B cell (primary cell): Measurements from ENCODE around the gene TATDN3. TPM values are rescaled to one million over a fixed set of nuclear protein-coding genes. Genes with fewer than 3 reads are reported as not detected.

Experiments
- ATAC-seq: fragments of 200-7000 bp; cut with Tn5 transposase; one replicate; pipeline ENCODE4 v1.10.0; 2021; ENCODE audit warnings: low read depth, mild to moderate bottlenecking, moderate number of reproducible peaks, moderate library complexity
- CTCF ChIA-PET: fragments of 350-600 bp; sonication (Branson Sonifier 250); formaldehyde crosslinking; loops from one replicate; lab custom pipeline; 2021; ENCODE audit warnings: antibody characterized with exemption, inconsistent platforms; lab: Charles Lee
- POLR2A ChIA-PET: fragments of 350-600 bp; sonication (Branson Sonifier 250); formaldehyde crosslinking; loops from one replicate; lab custom pipeline; 2021; ENCODE audit warnings: antibody characterized with exemption; lab: Charles Lee
- DNase-seq: peaks from one replicate; pipeline ENCODE4 v3.0.0; 2013
- H2AFZ ChIP-seq: 2 replicates; pipeline ENCODE4 v1.6.1; 2012; ENCODE audit warnings: mild to moderate bottlenecking, low read depth, low read length; ENCODE audit not compliant: insufficient read depth, poor library complexity, severe bottlenecking
- H3K27ac ChIP-seq, 2 donors: 1 replicate in 1 of 2; 2 replicates in 1 of 2; pipeline ENCODE4 v1.5.1; 2012 to 2013; ENCODE audit warnings: low read length in 2 of 2, mild to moderate bottlenecking in 2 of 2, moderate library complexity in 1 of 2
- H3K27me3 ChIP-seq, 4 experiments: fragments of 200-600 bp in 1 of 4; sonication (generic) in 1 of 4; replicated peaks in 1 of 4; 1 replicate in 2 of 4; 2 replicates in 2 of 4; pipeline versions ENCODE4 v1.6.1 to v1.7.0; 2013 to 2016; ENCODE audit warnings: low read length in 3 of 4, mild to moderate bottlenecking in 2 of 4, mixed read lengths in 1 of 4, moderate library complexity in 1 of 4; ENCODE audit not compliant: insufficient read depth in 4 of 4, control insufficient read depth in 3 of 4; ENCODE audit errors: control extremely low read depth in 1 of 4
- H3K36me3 ChIP-seq, 2 experiments: replicated peaks in 1 of 2; 1 replicate in 1 of 2; 2 replicates in 1 of 2; pipeline versions ENCODE4 v1.6.1 to v1.7.1; 2013; ENCODE audit warnings: low read length in 1 of 2; ENCODE audit not compliant: insufficient read depth in 2 of 2, control insufficient read depth in 1 of 2; ENCODE audit errors: control extremely low read depth in 1 of 2, extremely low read depth in 1 of 2
- H3K4me1 ChIP-seq, 2 donors: fragments of 200-600 bp in 1 of 2; sonication (generic) in 1 of 2; 1 replicate in 1 of 2; 2 replicates in 1 of 2; pipeline versions ENCODE4 v1.5.1 to v1.6.1; 2013 to 2017; ENCODE audit warnings: low read length in 2 of 2; ENCODE audit not compliant: control insufficient read depth in 2 of 2, insufficient read depth in 2 of 2
- H3K4me2 ChIP-seq: replicated peaks from 2 replicates; pipeline ENCODE3; 2012; ENCODE audit warnings: mild to moderate bottlenecking, low read depth, low read length; ENCODE audit not compliant: poor library complexity, severe bottlenecking
- H3K4me3 ChIP-seq, 5 experiments: fragments of 200-600 bp in 1 of 5; sonication (generic) in 1 of 5; 1 replicate in 3 of 5; 2 replicates in 2 of 5; pipeline versions ENCODE4 v1.5.1 to v1.7.0; 2011 to 2016; ENCODE audit warnings: low read length in 4 of 5, mild to moderate bottlenecking in 4 of 5, low read depth in 2 of 5, control low read depth in 1 of 5, moderate library complexity in 1 of 5; ENCODE audit not compliant: insufficient read depth in 1 of 5; ENCODE audit errors: control extremely low read depth in 1 of 5, extremely low read depth in 1 of 5
- H3K79me2 ChIP-seq: fragments of 200-600 bp; sonication (generic); one replicate; pipeline ENCODE4 v1.6.0; 2016; ENCODE audit warnings: low read length; ENCODE audit not compliant: control insufficient read depth, insufficient read depth
- H3K9ac ChIP-seq: fragments of 200-600 bp; sonication (generic); 2 replicates; pipeline ENCODE4 v1.6.1; 2017; ENCODE audit warnings: mild to moderate bottlenecking, low read length, moderate library complexity
- H3K9me3 ChIP-seq, 3 donors: one replicate each; pipeline versions ENCODE4 v1.6.1 to v1.7.1; 2013; ENCODE audit warnings: low read length in 2 of 3; ENCODE audit not compliant: control insufficient read depth in 2 of 3, insufficient read depth in 1 of 3; ENCODE audit errors: control extremely low read depth in 1 of 3
- H4K20me1 ChIP-seq: 2 replicates; pipeline ENCODE4 v1.6.0; 2012; ENCODE audit warnings: mild to moderate bottlenecking, low read length; ENCODE audit not compliant: insufficient read depth, control insufficient read depth, poor library complexity, severe bottlenecking
- H3K27ac Mint-ChIP-seq: one replicate; pipeline ENCODE4 v1.8.0; 2021; ENCODE audit warnings: mixed read lengths
- H3K27me3 Mint-ChIP-seq: one replicate; pipeline ENCODE4 v1.8.0; 2021; ENCODE audit warnings: mixed read lengths
- H3K4me1 Mint-ChIP-seq: one replicate; pipeline ENCODE4 v1.8.0; 2021; ENCODE audit warnings: mixed read lengths
- H3K4me3 Mint-ChIP-seq: one replicate; pipeline ENCODE4 v1.8.0; 2021; ENCODE audit warnings: mixed read lengths
- H3K9me3 Mint-ChIP-seq: one replicate; pipeline ENCODE4 v1.8.0; 2022; ENCODE audit warnings: mixed read lengths; ENCODE audit not compliant: insufficient read depth
- CTCF ChIP-seq: fragments of 200-600 bp; IDR thresholded peaks from one replicate; pipeline ENCODE4 v1.8.0; 2022; ENCODE audit warnings: antibody characterized with exemption, mild to moderate bottlenecking
- EZH2 ChIP-seq: IDR thresholded peaks from 2 replicates; pipeline ENCODE4 v1.6.1; 2012; ENCODE audit warnings: borderline replicate concordance, low read depth, mild to moderate bottlenecking, moderate library complexity, low read length; ENCODE audit not compliant: insufficient read depth, poor library complexity, severe bottlenecking
- WGBS: methylation state at CpG from one replicate; pipeline ENCODE4 v1.1.5; 2013; ENCODE audit warnings: missing lambda C conversion rate; ENCODE audit not compliant: insufficient coverage; 5-methylcytosine and 5-hydroxymethylcytosine counted together
- intact Hi-C: fragments of 100-400 bp; cut with micrococcal nuclease; formaldehyde crosslinking; loops from one replicate; pipeline ENCODE4 v1.10.0; 2022
- polyA plus RNA-seq: library from polyadenylated mRNA; depleted of rRNA; stranded (reverse); fragments of >200 nt; gene quantifications from 2 replicates; pipeline ENCODE4 v1.2.3, GENCODE V29; 2012
- total RNA-seq, 2 donors: library from RNA; stranded (reverse); fragments of 120-200 nt in 1 of 2; gene quantifications; 1 replicate in 1 of 2; 2 replicates in 1 of 2; pipeline versions ENCODE4 v1.2.3 to v1.2.4, GENCODE V29; 2013 to 2022

Gene TATDN3
- total and polyA plus RNA-seq, 2 donors (not counting 1 experiment from before 2014, with no cell fraction given), result 17.6 to 28.6 TPM

GRCh38 chr1:212860713-212861581, 69.3 kb downstream of the TATDN3 start:
- no peak for DNase-seq
- Mint-ChIP-seq H3K9me3 (no peaks in the 10 kb centered on the region), H3K4me3 (no peak overlapping the region), H3K27ac (no peak overlapping the region), H3K27me3 (no peaks in the 10 kb centered on the region), H3K4me1 (peaks cover 29% of the 10 kb centered on the region)
- WGBS, result 67% methylated on average over 3 of the region's 5 CpGs
- no peak for TF ChIP-seq EZH2
- no peak for TF ChIP-seq CTCF
- Histone ChIP-seq H3K4me1 (peaks cover 25 to 32% of the 10 kb centered on the region in 2 donors), H3K9ac (no peak overlapping the region), H4K20me1 (no peaks in the 10 kb centered on the region), H3K36me3 (peaks cover 2 to 4% of the 10 kb centered on the region in 2 experiments), H3K27me3 (no peaks in the 10 kb centered on the region), H3K79me2 (peaks cover 33% of the 10 kb centered on the region), H3K4me2 (no peak overlapping the region), H3K9me3 (peaks cover 0 to 1% (median 0%) of the 10 kb centered on the region in 3 donors), H3K27ac (no peak overlapping the region), H3K4me3 (no peak overlapping the region), H2AFZ (no peak overlapping the region)
- intact Hi-C loops, result no loop called here
- ChIA-PET CTCF (no interaction called here), POLR2A (no interaction called here)
- no peak for ATAC-seq

GRCh38 chr1:212862111-212862690, 70.5 kb downstream of the TATDN3 start:
- peaks cover 22 to 25% of the 10 kb centered on the region in 2 donors for H3K4me1 ChIP-seq
- H3K9me3 Mint-ChIP-seq, result no peaks in the 10 kb centered on the region
- no peaks in the 10 kb centered on the region for H3K27me3 ChIP-seq
- peaks cover 22% of the 10 kb centered on the region for H3K4me1 Mint-ChIP-seq
- POLR2A ChIA-PET, result no interaction called here
- peaks cover 23% of the 10 kb centered on the region for H3K79me2 ChIP-seq
- no peak overlapping the region for H3K9ac ChIP-seq
- no peaks in the 10 kb centered on the region for H4K20me1 ChIP-seq
- DNase-seq, result no peak
- CTCF ChIA-PET, result no interaction called here
- H3K4me3 ChIP-seq, result no peak overlapping the region
- no peak for TF ChIP-seq EZH2
- TF ChIP-seq CTCF, result no peak
- H2AFZ ChIP-seq, result no peak overlapping the region
- H3K4me3 Mint-ChIP-seq, result no peak overlapping the region
- peaks cover 0 to 1% (median 0%) of the 10 kb centered on the region in 3 donors for H3K9me3 ChIP-seq
- no peaks in the 10 kb centered on the region for H3K27me3 Mint-ChIP-seq
- no peak for ATAC-seq
- peaks cover 3 to 4% of the 10 kb centered on the region in 2 experiments for H3K36me3 ChIP-seq
- no peak overlapping the region for H3K27ac ChIP-seq
- H3K4me2 ChIP-seq, result no peak overlapping the region
- 100% methylated on average over 2 of the region's 2 CpGs for WGBS
- intact Hi-C loops, result no loop called here
- no peak overlapping the region for H3K27ac Mint-ChIP-seq
